Prostate gland (tissue), 1 donor: ENCODE measurements around the gene TNS3.

Experiments
- POLR2A ChIP-seq: fragments of 450-650 bp; IDR thresholded peaks from one replicate; pipeline ENCODE4 v1.6.1; 2016; ENCODE audit warnings: antibody characterized with exemption, mild to moderate bottlenecking
- POLR2AphosphoS5 ChIP-seq: sonication (generic); formaldehyde crosslinking; IDR thresholded peaks from one replicate; pipeline ENCODE4 v1.6.1; 2017; ENCODE audit warnings: antibody characterized with exemption

- TF ChIP-seq POLR2AphosphoS5 (no peak), POLR2A (no peak)
Measured at GRCh38 chr7:47512481-47513176, 69.3 kb downstream of the TNS3 start.
